HFF-Myc (cell line): ENCODE data around the gene GTF3C4.

Experiments
- DNase-seq: peaks from one replicate; pipeline ENCODE4 v3.0.0-alpha.2; 2011; ENCODE audit warnings: low read depth; ENCODE audit errors: extremely low read depth
- H3K4me3 ChIP-seq: replicated peaks from 2 replicates; pipeline ENCODE4 v1.5.1; 2011; ENCODE audit warnings: low read depth, mild to moderate bottlenecking, control low read depth, low read length
- CTCF ChIP-seq: IDR thresholded peaks from 2 replicates; pipeline ENCODE4 v1.5.1; 2012; ENCODE audit warnings: mild to moderate bottlenecking, low read depth, low read length, control low read depth; ENCODE audit errors: missing control alignments

GTF3C4 gene

GRCh38 chr9:132630116-132630515 is 40.1 kb upstream of the GTF3C4 start:
- no peak overlapping the region for H3K4me3 ChIP-seq
- no peak for TF ChIP-seq CTCF
- no peak for DNase-seq

- no peak for DNase-seq
- no peak for TF ChIP-seq CTCF
These were observed 39.5 kb upstream of the GTF3C4 start for GRCh38 chr9:132630811-132631210.

DNA sequence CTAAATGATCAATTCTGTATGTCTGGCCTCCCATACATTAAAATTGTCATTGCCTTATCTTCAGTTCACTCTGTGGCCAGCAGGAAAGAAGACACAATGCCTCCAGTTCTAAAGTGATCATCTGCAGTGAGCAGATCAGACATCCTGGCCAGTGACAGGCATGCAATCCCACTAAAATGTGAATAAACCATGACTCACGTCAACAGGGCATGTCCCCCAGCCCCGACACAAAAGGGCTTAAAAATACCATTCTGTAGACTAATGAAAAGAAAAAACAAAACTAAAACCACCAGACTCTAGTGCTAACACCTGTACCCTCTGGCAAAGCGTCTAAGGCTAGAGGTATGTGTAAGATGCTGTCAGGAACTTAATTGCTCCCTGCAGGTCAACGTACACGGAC is 39.0 kb upstream of the GTF3C4 start:
- no peak for DNase-seq
- no peak overlapping the region for H3K4me3 ChIP-seq
- no peak for TF ChIP-seq CTCF

More at GRCh38 chr9:132630811-132631210, 39.5 kb upstream of the GTF3C4 start:
- no peak overlapping the region for H3K4me3 ChIP-seq

DNA sequence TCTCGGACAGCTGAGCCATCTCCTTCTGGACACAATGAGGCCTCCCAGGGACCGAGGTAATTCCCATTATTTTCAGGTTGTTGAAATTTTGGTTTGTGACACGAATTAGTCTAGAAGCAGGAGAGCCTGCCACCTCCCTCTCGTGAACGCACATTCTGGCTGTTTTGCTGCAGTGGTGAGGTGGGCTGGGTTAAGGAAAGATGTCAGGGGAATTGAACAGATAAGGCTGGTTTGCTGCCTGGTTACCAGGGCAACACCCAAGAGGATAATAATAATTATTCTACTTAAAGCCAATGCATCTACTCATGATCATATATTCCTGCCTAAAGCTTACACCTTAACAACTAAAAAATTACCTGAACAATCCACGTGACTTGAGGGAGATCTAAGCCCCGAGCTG is 38.6 kb upstream of the GTF3C4 start:
- no peak for TF ChIP-seq CTCF
- H3K4me3 ChIP-seq, result no peak overlapping the region
- DNase-seq, result no peak

- H3K4me3 ChIP-seq, result no peak overlapping the region
- TF ChIP-seq CTCF, result no peak
- no peak for DNase-seq
These were observed 37.7 kb upstream of the GTF3C4 start for GRCh38 chr9:132632413-132633129.

DNA sequence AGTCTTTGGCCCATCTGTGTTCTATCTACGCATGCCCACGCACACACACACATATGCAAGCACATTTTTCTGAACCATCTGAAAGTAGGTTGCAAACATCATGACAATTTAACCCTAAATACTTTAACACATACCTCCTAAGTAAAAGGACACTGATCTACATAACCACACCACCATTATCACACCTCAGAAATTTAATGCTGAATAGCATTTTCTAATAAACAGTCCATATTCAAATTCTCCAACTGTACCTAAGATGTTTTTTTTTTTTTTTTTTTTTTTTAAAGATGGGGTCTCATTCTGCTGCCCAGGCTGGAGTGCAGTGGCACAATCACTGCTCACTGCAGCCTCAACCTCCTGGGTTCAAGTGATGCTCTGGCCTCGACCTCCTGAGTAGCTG is 35.9 kb upstream of the GTF3C4 start:
- no peak for DNase-seq
- no peak overlapping the region for H3K4me3 ChIP-seq
- no peak for TF ChIP-seq CTCF

DNA sequence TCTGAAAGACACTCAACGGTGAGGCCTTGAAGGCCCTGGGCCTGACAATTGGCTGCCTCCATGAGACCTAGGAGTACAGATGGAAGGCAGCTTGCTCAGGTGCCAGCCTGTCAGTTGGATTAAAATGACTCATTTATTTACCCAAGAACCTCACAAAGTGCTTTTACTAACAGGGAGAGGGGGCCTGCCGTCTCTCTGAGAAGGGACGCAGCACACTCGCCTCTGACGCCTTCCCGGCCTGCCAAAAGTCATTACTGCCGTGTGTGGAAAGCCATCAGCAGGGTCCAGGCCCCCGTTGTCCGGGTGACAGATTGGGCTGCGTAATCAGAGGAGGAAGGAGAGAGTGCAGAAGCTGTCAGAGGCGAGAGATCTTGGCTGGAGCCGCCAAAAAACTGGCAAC is 32.9 kb upstream of the GTF3C4 start:
- no peak overlapping the region for H3K4me3 ChIP-seq
- TF ChIP-seq CTCF, result no peak
- DNase-seq, result no peak
